Bone marrow (tissue), 2 donors: ENCODE data around the gene TBC1D3B.
"Not testable (repeated sequence)": the region's sequence is repeated elsewhere in the genome, so short reads cannot be mapped to it uniquely, and the experiment has no call there.

ENCODE experiments used
- DNase-seq, 2 donors: peaks; one replicate each; lab custom pipeline; 2025; lab: John Stamatoyannopoulos, UW

The TBC1D3B gene

DNA sequence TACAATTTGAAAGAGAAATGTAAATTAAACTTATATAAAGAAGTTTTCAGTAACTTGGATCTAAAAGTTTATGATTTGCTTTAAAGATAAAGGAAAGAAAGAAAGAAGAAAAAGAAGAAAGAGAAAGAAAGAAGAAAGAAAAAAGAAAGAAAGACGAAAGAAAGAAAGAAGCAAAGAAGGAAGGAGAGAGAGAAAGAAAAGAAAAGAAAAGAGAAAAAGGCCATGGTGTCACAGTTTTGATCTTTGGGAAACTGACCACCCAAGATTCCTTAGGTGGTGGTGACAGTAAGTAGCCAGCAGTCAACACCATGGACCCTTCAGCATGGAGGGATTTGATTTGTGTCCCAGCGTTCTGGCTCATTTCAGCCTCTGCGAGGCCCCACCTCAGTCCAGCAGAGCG is 24.7 kb upstream of the TBC1D3B start:
- not testable (repeated sequence) for DNase-seq

DNA sequence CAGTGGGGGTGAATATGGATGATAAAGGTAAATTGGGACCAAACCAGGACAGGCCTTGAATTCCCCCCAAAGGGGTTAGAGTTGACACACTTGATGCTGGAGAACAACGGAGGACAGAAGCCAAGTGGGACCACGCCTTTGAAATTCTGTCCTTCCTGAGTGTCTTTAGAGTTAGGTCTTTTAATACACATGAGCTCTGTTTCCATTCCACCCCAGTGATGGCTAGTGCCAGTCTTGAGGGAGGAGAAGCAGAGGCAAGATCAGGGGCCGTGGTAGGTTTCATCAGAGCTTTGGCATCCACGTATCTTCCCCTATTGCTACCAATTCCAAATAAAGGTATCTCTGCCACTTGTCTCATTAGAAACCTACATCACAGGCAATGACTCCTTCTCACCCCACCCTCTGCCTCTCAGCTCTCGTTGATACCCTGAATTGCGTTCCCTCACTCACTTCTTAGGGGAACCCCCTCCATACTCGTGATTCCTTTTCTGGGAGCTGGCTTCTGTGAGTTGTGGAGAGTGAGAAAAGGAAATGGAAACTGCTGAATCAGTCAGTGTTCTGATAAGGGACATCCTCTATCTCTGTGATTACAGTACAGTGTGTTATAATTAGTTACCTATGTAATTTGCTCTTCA is 22.5 kb upstream of the TBC1D3B start:
- DNase-seq = peak; percentile 22 to 69

DNA sequence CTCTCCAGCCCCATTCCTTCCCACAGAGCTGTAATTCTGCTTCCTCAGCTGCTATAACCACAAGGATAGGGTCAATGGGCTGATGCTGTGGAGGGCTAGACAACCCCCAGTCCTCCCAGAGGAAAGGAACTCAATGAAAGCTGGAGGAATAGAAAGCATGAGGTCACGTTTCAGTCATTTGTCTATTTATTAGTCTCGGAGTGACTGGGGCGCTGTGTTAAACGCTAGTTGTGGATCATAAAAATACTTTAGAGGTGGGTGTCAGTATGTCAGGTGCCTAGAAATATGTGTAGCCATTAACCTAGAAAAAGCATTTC is 20.9 kb upstream of the TBC1D3B start:
- no peak for DNase-seq

DNA sequence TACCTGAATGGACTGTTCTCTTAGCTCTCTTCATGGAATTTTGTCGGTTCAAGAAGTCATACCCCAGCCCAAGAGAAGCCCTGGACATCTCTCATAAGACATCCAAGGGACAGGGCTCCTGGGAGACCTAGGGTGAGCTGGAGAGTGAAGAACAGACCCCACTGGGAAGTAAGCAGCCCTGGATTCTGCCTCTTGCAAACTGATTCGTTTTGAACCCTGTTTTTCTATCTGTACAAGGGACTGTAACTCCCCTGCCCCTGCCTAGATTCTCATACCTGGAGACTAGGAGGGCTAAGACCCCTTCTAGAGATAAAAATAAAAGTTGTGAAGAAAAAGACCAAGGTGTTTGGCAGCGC is 19.7 kb upstream of the TBC1D3B start:
- no peak for DNase-seq

DNA sequence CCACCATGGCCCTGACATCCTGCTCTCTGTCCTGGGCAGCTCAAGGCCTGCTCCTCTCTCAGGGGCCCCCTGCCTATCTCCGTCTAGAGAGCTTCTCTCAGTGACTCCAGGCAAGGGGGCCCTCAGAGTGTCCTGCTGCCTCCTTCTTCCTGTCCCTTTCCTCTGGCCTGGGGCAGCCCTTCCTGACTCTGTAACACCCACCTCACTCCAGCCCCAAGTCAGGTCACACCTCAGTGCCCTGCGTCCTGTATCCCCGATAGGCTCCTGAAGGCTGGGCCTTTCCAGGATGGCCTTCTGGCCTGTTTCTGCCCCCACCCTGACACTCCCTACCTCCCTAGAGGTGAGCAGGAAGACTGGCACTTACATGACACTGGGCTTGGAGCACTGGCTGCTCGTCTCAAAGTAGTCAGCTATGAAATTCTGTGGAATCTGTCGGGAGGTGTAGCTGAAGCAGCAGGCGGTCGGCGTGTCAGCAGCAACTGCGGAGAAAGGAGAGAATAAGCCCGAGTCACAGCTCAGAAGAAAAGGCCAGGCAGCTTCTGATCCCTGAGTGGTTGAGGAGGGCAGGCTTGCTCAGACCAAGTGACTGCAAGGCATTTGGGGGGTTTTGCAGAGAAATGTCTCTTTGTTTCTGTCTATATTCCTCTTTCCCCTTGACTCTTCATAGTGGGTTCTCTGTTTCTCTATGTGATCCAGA is 19.1 kb upstream of the TBC1D3B start:
- no peak for DNase-seq

DNA sequence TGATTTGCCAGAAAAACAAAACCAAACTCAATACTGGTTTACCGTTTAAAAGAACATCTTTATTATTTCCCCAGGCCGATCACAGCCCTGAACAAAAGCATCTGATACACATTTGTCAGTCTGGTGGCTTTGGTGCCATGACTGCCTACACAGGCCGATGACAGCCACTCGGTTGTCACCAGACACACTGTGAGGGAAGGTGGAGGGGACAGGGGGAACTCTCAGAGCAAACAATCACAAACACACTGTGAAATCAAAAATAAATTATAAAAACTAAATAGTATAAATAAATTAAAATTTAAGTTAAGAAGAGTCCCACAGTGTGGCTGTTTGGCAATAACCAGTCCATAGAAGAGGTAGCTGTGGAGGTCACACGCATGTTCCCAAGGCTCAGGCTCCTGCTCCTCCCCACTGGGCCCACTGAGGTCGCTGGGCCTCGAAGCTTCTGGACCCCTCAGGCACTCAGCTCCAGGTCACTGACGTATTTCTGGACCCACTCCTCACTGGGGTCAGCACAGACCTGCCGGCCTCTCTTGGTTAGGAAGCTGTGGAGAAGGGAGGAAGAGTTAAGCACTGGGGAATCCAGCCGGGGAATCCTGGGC is 18.5 kb upstream of the TBC1D3B start:
- not testable (repeated sequence) for DNase-seq

DNA sequence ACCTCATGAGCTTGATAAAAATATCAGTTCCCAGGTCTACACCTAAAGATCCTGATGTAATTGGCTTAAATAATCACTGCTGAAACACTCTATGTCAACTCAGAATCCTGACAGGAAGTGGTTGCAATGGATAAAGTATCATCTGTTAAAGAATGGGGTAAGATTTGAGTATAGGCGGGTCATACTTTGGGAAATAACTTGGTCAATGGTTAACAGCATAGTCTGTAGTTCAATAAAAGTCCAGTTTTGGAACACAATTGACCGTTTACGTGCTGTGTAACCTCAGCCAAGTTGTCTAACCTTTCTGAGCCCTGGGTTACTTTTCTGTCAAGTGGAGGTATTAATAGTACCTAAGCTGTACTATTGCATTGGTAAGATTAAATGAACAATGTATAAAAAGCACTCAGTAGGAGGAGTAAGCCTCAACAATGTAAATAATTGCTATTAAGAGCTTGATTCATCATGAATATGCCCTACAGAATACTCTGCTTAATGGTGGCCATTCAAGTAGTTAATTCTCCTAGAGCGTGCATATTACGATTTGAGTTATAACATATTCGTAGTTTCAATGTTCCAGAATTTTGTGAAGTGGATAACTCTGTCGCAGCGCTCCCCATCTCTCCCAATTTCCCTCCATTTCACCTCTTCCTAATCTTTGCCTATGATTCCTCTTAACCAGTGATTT is 17.9 kb upstream of the TBC1D3B start:
- DNase-seq = not testable (repeated sequence)

DNA sequence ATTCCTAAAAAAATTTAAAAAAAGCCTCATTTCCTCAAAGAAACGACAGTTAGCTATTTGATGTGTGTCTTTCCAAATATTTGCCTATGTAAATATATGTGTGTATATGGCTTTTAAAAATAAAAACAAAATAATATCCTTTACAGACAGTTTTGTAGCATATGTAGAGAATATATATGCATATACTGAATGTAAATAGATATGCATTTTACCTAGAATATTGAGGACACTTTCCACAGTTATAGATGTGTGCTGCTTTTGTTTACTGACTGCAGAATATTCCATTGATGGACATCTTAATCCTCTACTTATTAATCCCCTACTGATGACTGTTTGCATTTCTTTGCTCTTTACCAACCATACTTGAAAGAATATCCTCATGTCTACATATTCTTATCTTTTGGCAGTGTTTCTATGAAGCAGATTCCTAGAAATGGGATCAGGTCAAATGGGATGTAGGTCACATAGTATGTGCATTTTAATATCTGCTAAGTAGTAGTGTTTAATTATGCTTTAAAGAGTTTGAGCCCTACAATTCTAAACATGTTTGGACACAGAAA is 16.9 kb upstream of the TBC1D3B start:
- DNase-seq = no peak

DNA sequence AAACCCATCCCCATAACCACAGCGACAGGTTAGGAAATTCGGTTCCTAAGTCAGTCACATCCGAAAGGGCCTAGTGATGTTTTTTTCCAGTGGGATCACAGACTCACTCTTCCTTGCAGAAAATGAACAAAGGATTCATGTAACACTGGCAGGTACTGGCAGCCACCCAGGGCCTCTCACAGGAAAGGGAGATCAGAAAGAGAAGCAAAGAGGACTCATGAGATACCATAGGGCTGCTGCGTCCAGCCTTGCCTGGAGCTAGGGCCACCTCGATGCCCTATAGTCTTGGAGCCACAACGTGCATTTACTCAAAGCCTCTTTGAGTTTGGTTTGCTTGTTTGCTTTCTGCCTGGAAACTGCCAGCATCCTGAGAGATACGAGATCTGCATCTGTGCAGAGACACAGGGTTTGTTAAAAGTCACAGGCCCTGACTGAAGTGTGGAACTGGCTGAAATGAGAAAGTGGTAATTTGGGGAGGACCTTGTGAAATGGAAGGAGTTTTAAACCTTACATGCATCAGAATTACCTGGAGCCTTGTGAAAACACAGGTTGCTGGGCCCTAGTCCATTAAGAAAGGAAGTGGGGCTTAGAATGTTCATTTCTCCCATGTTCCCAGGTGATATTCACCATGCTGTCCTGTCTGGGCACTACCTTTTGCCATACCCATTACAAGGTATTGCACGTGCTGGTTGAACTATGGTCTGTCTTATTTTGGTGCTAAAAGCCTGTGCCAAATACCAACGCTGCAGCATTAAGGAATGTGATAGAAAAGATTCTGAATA is 14.3 kb upstream of the TBC1D3B start:
- not testable (repeated sequence) for DNase-seq

DNA sequence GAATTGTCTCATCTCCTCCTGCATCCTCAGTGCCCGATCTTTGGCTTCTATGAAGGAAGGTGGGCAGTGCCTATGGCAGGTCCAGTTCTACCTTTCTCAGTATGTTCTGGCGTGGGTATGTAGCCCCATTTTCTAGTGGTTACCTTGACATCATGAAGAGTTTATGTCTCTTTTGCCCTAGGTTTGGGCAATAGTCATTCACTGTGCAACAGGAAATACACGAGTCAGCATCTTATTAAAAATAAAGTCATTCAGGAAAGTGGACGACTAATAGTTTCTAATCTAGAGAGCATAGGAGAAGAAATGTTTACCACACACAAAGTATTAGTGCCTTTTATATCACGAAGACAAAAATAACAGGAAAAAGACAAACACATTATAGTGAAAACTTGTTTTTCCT is 13.6 kb upstream of the TBC1D3B start:
- DNase-seq = not testable (repeated sequence)

DNA sequence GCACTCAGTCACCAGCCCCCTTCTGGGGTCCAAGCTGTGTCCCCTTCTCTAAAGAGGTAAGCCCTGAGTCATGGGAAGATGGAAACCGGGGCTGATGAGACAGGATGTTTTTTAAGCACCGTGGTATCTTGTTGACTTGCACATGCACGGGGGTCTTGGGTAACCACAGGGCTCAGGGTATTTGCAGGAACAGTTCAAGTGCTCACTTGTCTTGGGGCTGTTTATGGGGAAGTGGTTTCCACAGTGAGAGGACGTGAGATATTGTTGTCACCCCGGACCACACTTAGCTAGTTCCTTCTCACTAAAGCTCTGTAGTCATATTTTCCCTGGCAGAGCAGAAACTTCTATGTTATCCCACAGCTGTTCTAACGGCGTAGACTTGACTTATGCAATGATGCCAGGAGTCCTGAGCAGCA is 12.5 kb upstream of the TBC1D3B start:
- DNase-seq = peak in 1 of 2 donors; percentile 92

DNA sequence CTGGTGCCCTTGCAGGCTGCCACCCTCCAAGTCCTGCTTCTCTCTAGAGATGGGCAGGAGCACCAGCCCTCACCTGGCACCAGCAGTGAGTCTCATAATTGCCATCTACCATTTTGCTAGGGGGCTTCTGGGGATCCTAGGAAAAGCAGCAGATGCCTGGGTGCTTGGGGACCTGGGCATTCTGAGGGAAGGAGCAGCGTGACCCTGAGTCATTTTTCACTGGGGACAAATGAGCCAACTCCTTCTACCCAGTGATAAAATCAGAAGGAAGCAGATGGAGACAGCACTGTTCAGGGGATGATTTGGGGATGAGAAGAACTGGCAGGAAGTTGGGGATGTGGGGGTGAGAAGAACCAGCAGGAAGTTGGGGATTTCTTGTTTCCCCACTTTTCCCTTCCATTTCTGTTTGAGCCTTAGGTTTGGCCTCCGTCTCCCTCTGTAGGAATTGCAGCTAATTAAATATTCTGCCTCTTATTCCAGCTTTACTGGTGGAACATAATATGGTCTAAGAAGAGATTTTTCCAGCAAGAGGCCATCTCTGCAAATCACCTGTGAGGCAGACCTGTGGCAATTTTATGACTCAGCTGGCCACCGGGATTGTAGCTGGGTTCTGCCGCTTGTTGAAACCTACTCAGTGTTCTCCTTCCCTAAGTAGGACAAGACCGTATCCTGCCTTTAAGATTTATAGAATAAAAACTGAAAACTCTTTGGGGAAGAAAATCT is 11.7 kb upstream of the TBC1D3B start:
- peak in 1 of 2 donors; percentile 53 for DNase-seq

DNA sequence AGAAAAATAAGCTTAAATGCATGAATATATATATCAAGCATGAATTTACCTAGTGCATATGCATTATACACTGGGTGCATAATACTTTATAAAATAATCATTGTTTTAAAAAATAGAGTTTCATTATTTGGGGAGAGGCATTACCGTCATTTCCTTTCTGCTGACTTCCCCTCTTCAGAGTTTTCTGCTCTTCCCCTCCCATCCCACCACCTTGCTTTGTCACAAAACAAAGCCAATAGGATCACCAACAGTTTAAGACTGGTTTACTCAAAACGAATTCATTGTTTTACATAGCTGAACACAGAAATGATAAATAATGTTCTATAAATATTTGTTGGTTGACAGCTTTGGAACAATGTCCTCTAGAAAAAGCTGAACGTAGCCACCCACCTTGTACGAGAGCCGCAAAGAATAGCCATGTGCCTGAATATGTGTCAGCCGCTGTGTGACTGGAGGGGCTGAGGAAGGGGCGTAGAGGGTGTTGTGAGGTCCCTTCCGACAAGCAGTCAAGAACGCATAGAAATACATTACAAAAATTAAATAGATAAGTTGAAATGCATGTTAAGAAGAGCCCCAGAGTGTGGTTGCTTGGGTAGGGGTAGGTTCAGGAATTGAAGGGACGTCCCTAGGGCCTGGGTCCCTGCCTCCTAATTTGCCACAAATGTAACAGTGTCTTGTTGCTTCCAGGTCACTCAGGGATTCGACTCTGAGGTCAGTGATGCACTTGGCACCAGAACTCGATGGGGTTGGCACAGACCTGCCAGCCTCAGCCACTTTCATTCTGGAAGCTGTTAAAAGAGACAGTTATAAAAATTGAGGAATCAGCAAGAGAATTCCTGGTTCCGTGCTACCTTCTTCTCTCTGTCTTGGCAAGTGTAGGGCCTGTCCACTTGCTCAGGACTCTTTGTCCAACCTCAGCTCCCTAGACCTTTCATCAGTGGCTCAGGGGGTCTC is 10.7 kb upstream of the TBC1D3B start:
- peak in 1 of 2 donors; percentile 29 for DNase-seq

DNA sequence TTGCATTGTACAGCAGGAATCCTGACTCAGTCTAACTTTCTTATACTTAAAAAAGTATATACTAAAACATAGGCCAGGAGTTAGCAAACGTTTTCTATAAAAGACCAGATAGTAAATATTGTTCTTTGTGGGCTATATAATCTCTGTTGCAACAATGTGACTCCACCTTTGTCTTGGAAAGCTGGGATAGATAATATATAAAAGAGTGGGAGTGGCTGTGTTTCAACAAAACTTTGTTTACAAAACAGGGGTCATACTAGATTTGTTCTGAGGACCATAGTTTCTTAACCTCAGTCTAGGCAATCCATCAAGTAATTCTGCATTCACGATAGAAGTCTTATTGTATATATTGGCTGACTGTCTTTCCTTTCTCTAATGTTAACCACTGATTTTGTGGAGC is 9.0 kb upstream of the TBC1D3B start:
- DNase-seq = no peak

DNA sequence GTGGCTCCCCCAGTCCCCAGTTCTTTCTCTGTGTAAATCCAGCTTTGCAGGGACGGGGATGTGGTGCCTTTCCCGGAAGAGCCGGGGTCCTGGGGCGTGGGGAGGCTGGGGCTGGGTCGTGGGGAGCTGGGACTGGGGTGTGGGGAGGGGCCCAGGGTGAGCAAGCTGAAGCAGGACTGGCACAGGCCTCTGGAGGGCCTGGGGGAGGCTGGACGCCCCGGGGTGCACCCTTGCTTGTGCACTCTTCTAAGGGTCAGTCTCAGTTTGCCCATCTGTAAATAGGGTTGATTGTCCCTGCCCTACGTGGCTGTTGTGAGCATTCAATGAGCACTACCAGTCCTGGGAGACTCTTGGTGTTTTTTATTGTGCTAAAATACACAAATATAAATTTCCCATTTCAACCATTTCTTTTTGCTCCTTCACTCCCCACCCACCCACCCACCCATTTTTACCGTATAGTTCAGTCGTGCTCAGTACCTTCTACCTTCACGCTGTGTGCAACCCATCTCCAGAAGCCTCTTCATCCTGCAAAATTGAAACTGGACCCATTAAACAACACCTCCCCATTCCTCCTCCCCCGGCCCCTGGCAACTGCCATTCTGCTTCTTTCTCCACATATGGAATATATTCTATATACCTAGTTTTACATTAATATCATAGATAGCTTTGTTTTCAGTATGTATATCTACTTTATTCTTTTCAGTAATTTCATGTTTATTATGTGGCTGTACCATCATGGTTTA is 7.8 kb upstream of the TBC1D3B start:
- DNase-seq = no peak

DNA sequence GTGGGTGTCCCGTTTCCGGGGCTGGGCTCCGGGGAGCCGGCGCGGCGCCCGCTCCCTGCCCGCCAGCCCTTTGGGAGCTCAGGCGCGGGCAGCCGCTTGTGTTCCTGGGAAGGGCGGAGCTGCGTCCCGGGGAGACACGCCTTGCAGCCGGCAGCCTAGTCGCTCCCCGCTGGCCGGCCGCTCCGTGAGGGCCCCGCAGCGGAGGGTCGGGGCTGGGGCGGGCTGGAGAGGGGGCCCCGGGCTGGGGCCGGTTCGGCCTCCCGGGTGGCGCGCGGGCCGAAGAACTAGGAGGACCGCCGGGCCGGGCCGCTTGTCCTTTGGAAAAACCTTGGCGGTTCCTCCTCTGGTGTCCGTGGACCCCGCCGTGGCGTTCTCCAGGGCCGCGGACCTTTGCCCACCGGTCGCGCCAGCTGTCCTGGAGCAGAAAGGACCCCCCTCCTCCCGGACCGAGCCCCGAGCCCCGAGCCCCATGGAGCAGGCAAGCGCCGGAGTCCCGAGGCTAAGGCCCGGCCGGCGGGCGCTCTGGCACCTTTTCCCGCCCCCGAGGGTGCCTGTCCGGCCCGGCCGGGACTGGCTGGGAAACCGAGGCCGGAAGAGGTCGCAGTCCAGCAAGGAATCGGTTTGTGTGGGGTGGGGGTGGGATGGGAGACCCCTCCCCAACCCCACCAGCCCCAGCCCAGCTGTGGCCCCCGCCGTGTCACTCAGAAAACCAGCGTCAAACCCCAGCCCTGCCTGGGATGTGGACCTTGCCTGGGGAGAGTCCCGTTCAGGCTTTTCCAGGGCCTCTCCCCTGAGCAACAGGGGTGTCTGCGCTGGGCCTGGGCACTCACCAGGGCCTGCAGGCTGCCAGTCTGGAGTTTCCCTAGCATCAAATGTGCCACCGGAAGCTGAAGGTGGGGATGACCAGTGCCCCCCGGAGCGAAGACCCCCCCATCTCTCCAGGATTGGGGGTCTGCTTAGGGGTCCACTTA is 6.8 kb upstream of the TBC1D3B start:
- DNase-seq = no peak

DNA sequence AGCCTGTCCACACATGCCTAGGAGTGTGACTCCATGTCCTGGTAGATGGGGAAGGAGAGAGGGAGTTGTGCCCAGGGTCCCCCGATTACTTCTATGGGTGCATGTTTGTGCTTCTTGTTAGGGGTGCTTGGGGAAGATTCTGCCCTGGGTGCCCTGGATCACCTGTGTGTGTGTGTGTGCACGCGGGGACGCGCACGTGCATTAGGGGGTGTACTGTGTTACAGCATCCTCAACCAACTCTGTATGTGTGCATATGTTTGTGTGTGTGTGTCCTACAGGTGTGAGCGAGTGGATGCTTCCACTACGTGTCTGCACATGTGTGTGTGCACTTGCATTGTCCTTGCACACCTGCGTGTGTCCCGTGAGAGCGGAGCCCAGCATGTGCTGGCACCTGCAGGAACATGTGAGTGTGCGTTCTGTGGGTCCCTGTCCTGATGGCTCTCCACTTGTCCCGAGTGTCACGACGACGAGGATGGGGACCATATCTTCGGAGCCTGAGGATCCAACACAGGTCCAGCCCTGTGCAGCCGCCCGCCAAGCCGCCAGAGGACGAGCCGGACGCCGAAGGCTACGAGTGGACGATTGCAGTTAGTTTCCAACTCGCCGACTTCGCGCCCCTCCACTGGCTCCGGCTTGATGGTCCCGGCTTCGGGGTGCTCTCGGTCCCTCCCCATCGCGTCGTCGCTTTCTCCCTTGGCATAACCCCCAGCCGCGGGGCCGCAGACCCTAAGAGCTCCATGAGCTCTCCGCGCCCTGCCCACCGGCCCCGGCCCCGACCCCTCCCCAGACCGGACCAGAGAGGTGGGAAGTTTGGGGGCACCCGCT is 6.0 kb upstream of the TBC1D3B start:
- no peak for DNase-seq
